ENCODE data around the gene ATF6. TPM values are rescaled to one million over a fixed set of nuclear protein-coding genes. Genes with fewer than 3 reads are reported as not detected.

Gene ATF6
- total and polyA plus RNA-seq, 4 donors = 10.0 to 22.5 (median 13.4) TPM

DNA sequence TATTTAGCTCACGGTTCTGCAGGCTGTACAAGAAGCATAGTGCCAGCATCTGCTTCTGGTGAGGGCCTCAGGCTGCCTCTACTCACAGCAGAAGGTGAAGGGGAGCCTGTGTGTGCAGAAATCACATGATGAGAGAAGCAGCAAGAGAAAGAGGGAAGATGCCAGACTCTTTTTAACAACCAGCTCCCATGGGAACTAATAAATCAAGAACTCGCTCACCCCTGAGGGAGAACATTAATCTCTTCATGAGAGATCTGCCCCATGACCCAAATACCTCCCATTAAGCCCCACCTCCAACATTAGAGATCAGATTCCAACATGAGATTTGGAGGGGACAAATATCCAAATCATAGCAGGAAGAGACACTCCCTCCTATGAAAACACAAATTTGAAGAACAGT, 183.4 kb downstream of the ATF6 start:
- no peak overlapping the region for H3K4me3 ChIP-seq (ENCODE audit: low read depth in 1 of 3, low read length in 3 of 3)
- 91% methylated on average over 2 of the region's 2 CpGs for WGBS
- H3K4me1 ChIP-seq (ENCODE audit: control insufficient read depth in 4 of 4, insufficient read depth in 4 of 4, low read length in 3 of 4) = no peaks in the 10 kb centered on the region

DNA sequence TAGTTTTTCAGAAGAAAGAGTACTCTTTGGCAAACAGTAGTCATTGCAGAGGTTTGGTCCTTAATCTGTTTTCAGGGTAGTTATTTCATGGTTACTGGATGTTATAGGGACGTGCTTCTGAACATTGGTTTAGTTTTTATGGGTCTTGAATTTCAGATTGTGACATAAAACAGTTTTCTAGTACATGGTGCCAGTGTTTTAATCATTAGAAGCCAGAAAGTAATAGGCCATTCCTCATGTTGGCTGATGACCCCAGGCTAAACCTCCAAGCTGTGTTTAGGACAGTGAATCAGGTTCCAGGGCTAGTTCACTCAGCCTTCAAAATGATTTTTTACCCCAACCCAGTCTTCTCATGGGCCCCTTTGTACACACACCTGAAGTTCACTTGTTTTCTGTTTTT, 184.3 kb downstream of the ATF6 start:
- Histone ChIP-seq H3K9me3 (ENCODE audit: control insufficient read depth in 4 of 4, low read length in 3 of 4) (no peaks in the 10 kb centered on the region), H3K9ac (ENCODE audit: low read depth in 1 of 2, low read length in 2 of 2) (no peak overlapping the region), H3K4me3 (ENCODE audit: low read depth in 1 of 3, low read length in 3 of 3) (no peak overlapping the region), H3K27me3 (ENCODE audit: control insufficient read depth in 4 of 4, insufficient read depth in 4 of 4, low read length in 3 of 4) (no peaks in the 10 kb centered on the region), H3K27ac (ENCODE audit: low read depth in 1 of 2, low read length in 2 of 2) (no peak overlapping the region), H3K36me3 (ENCODE audit: control insufficient read depth in 4 of 4, insufficient read depth in 3 of 4, low read depth in 1 of 4, low read length in 3 of 4) (no peaks in the 10 kb centered on the region), H3K4me1 (ENCODE audit: control insufficient read depth in 4 of 4, insufficient read depth in 4 of 4, low read length in 3 of 4) (no peaks in the 10 kb centered on the region)
- TF ChIP-seq HNF4A (conservative IDR thresholded peaks at IDR 0.05) (no peak), JUND (IDR thresholded peaks at IDR 0.05) (no peak), FOXA1 (IDR thresholded peaks at IDR 0.05) (no peak), YY1 (IDR thresholded peaks at IDR 0.05) (no peak), RXRA (IDR thresholded peaks at IDR 0.05) (no peak), NR2F2 (IDR thresholded peaks at IDR 0.05) (no peak), RAD21 (IDR thresholded peaks at IDR 0.05) (no peak), GABPA (IDR thresholded peaks at IDR 0.05 in 1 of 2, conservative IDR thresholded peaks at IDR 0.05 in 1 of 2) (no peak), FOXA2 (IDR thresholded peaks at IDR 0.05) (no peak), EGR1 (IDR thresholded peaks at IDR 0.05; ENCODE audit: low read depth in 2 of 2) (no peak)
- TF ChIP-seq, protein P1, sequence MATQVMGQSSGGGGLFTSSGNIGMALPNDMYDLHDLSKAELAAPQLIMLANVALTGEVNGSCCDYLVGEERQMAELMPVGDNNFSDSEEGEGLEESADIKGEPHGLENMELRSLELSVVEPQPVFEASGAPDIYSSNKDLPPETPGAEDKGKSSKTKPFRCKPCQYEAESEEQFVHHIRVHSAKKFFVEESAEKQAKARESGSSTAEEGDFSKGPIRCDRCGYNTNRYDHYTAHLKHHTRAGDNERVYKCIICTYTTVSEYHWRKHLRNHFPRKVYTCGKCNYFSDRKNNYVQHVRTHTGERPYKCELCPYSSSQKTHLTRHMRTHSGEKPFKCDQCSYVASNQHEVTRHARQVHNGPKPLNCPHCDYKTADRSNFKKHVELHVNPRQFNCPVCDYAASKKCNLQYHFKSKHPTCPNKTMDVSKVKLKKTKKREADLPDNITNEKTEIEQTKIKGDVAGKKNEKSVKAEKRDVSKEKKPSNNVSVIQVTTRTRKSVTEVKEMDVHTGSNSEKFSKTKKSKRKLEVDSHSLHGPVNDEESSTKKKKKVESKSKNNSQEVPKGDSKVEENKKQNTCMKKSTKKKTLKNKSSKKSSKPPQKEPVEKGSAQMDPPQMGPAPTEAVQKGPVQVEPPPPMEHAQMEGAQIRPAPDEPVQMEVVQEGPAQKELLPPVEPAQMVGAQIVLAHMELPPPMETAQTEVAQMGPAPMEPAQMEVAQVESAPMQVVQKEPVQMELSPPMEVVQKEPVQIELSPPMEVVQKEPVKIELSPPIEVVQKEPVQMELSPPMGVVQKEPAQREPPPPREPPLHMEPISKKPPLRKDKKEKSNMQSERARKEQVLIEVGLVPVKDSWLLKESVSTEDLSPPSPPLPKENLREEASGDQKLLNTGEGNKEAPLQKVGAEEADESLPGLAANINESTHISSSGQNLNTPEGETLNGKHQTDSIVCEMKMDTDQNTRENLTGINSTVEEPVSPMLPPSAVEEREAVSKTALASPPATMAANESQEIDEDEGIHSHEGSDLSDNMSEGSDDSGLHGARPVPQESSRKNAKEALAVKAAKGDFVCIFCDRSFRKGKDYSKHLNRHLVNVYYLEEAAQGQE (IDR thresholded peaks at IDR 0.05) = no peak
- TF ChIP-seq, protein P2, sequence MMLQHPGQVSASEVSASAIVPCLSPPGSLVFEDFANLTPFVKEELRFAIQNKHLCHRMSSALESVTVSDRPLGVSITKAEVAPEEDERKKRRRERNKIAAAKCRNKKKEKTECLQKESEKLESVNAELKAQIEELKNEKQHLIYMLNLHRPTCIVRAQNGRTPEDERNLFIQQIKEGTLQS (IDR thresholded peaks at IDR 0.05) = no peak
- TF ChIP-seq, protein P3, sequence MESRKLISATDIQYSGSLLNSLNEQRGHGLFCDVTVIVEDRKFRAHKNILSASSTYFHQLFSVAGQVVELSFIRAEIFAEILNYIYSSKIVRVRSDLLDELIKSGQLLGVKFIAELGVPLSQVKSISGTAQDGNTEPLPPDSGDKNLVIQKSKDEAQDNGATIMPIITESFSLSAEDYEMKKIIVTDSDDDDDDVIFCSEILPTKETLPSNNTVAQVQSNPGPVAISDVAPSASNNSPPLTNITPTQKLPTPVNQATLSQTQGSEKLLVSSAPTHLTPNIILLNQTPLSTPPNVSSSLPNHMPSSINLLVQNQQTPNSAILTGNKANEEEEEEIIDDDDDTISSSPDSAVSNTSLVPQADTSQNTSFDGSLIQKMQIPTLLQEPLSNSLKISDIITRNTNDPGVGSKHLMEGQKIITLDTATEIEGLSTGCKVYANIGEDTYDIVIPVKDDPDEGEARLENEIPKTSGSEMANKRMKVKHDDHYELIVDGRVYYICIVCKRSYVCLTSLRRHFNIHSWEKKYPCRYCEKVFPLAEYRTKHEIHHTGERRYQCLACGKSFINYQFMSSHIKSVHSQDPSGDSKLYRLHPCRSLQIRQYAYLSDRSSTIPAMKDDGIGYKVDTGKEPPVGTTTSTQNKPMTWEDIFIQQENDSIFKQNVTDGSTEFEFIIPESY (IDR thresholded peaks at IDR 0.05) = no peak
- TF ChIP-seq, protein P4, sequence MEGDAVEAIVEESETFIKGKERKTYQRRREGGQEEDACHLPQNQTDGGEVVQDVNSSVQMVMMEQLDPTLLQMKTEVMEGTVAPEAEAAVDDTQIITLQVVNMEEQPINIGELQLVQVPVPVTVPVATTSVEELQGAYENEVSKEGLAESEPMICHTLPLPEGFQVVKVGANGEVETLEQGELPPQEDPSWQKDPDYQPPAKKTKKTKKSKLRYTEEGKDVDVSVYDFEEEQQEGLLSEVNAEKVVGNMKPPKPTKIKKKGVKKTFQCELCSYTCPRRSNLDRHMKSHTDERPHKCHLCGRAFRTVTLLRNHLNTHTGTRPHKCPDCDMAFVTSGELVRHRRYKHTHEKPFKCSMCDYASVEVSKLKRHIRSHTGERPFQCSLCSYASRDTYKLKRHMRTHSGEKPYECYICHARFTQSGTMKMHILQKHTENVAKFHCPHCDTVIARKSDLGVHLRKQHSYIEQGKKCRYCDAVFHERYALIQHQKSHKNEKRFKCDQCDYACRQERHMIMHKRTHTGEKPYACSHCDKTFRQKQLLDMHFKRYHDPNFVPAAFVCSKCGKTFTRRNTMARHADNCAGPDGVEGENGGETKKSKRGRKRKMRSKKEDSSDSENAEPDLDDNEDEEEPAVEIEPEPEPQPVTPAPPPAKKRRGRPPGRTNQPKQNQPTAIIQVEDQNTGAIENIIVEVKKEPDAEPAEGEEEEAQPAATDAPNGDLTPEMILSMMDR (IDR thresholded peaks at IDR 0.05; ENCODE audit: low read depth, low read length, missing input control) = no peak
- TF ChIP-seq, protein P5, sequence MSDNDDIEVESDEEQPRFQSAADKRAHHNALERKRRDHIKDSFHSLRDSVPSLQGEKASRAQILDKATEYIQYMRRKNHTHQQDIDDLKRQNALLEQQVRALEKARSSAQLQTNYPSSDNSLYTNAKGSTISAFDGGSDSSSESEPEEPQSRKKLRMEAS (IDR thresholded peaks at IDR 0.05) = no peak
- DNase-seq (ENCODE audit: low spot score) = no peak
- WGBS = 95% methylated on average over 1 of the region's 1 CpG

More for the DNA sequence above, 183.4 kb downstream of the ATF6 start:
- TF ChIP-seq, protein P5 (IDR thresholded peaks at IDR 0.05) = no peak
- TF ChIP-seq EGR1 (IDR thresholded peaks at IDR 0.05; ENCODE audit: low read depth in 2 of 2) = no peak
- no peak for TF ChIP-seq YY1 (IDR thresholded peaks at IDR 0.05)
- TF ChIP-seq GABPA (IDR thresholded peaks at IDR 0.05 in 1 of 2, conservative IDR thresholded peaks at IDR 0.05 in 1 of 2) = no peak
- TF ChIP-seq JUND (IDR thresholded peaks at IDR 0.05) = no peak
- TF ChIP-seq, protein P2 (IDR thresholded peaks at IDR 0.05) = no peak
- no peak for TF ChIP-seq HNF4A (conservative IDR thresholded peaks at IDR 0.05)
- Histone ChIP-seq H3K27me3 (ENCODE audit: control insufficient read depth in 4 of 4, insufficient read depth in 4 of 4, low read length in 3 of 4) (no peaks in the 10 kb centered on the region), H3K9me3 (ENCODE audit: control insufficient read depth in 4 of 4, low read length in 3 of 4) (no peaks in the 10 kb centered on the region), H3K27ac (ENCODE audit: low read depth in 1 of 2, low read length in 2 of 2) (no peak overlapping the region), H3K36me3 (ENCODE audit: control insufficient read depth in 4 of 4, insufficient read depth in 3 of 4, low read depth in 1 of 4, low read length in 3 of 4) (peaks cover 0 to 6% (median 2%) of the 10 kb centered on the region in 4 donors), H3K9ac (ENCODE audit: low read depth in 1 of 2, low read length in 2 of 2) (no peak overlapping the region)
- DNase-seq (ENCODE audit: low spot score) = no peak

Data from liver (tissue), 9 donors.